ENCODE measurements around the gene TTR.

DNA sequence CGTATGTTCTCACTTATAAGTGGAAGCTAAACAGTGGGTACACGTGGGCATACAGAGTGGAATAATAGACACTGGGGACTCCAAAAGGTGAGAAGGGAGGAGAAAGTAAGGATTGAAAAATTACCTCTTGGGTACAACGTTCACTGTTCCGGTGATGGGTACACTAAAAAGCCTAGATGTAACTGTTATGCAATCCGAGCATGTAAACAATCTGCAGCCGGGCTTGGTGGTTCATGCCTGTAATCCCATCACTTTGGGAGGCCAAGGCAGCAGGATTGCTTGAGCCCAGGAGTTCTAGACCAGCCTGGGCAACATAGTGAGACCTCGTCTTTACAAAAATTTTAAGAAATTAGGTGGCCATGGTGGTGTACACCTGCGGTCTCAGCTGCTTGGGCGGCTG, 33.1 kb upstream of the TTR start:
- TF ChIP-seq REST (IDR thresholded peaks at IDR 0.05; ENCODE audit: insufficient replicate concordance, low read depth) (no peak), POLR2AphosphoS5 (IDR thresholded peaks at IDR 0.05; ENCODE audit: low read depth) (no peak)
- TF ChIP-seq, protein P1, sequence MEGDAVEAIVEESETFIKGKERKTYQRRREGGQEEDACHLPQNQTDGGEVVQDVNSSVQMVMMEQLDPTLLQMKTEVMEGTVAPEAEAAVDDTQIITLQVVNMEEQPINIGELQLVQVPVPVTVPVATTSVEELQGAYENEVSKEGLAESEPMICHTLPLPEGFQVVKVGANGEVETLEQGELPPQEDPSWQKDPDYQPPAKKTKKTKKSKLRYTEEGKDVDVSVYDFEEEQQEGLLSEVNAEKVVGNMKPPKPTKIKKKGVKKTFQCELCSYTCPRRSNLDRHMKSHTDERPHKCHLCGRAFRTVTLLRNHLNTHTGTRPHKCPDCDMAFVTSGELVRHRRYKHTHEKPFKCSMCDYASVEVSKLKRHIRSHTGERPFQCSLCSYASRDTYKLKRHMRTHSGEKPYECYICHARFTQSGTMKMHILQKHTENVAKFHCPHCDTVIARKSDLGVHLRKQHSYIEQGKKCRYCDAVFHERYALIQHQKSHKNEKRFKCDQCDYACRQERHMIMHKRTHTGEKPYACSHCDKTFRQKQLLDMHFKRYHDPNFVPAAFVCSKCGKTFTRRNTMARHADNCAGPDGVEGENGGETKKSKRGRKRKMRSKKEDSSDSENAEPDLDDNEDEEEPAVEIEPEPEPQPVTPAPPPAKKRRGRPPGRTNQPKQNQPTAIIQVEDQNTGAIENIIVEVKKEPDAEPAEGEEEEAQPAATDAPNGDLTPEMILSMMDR (IDR thresholded peaks at IDR 0.05; ENCODE audit: insufficient read depth, low read length), result no peak

Measured in HL-60 (cell line).